ENCODE results near the gene KPNA6.

GRCh38 chr1:32100807-32101708, 6.8 kb upstream of the KPNA6 start:
- TF ChIP-seq CTCF (IDR thresholded peaks at IDR 0.05; ENCODE audit: insufficient read depth, low read length) (no peak), POLR2AphosphoS5 (IDR thresholded peaks at IDR 0.05; ENCODE audit: low read depth) (no peak), SPI1 (IDR thresholded peaks at IDR 0.05; ENCODE audit: borderline replicate concordance, low read depth) (no peak), REST (IDR thresholded peaks at IDR 0.05; ENCODE audit: insufficient replicate concordance, low read depth) (no peak), GABPA (IDR thresholded peaks at IDR 0.05; ENCODE audit: low read depth) (no peak)
